ENCODE data around the gene SDC1.
A peak's percentile ranks its signal among the peaks of the same experiment; 100 is the strongest.

SDC1 gene

DNA sequence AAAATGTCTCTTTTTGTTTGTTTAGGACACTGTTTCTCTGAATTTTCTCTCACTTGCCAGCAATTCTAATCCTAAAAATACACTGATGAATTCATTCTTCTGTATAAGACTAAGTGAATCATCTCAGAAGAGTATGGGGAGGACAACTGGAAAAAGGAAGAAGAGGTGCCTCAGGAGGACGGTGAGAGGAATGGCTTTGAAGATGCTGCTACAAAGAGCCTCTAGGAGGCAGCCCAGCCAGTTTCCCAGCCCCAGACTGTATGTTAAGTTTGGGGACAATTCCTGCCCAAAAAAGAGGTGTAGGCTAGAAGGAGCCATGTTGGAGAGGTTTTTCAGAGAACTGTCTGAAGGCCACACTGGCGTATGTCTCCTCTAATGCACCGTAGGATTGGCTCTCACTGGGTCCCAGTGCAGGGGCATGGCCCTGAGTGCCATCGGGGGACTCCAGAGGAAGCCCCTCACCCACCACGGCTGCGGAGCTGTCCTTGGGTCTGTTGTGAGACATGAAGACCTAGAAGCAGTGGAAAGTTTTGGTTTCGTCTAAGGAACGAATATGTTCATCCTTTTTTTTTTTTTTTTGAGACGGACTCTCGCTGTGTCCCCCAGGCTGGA lies 3.1 kb upstream of the SDC1 start:
- no peak for DNase-seq

DNA sequence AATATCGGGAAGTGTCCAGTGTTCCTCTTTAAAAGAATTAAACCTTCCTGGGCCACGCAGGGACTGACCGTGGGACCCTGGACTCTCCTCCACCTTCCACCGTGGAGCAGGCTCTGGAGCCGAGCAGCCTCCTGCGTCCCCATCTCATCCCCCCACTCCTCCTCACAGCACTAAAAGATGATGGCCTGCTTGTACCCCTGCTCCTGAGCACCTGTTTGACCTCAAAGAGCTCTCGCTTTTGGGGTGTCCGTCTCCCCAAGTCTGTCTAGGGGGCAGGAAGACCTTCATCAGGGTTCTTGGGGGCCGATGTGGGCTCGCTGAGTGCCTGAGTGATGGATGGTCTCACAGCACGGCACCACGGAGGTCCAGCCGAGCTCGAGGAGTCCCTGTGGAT lies 1.2 kb upstream of the SDC1 start:
- DNase-seq: no peak

DNA sequence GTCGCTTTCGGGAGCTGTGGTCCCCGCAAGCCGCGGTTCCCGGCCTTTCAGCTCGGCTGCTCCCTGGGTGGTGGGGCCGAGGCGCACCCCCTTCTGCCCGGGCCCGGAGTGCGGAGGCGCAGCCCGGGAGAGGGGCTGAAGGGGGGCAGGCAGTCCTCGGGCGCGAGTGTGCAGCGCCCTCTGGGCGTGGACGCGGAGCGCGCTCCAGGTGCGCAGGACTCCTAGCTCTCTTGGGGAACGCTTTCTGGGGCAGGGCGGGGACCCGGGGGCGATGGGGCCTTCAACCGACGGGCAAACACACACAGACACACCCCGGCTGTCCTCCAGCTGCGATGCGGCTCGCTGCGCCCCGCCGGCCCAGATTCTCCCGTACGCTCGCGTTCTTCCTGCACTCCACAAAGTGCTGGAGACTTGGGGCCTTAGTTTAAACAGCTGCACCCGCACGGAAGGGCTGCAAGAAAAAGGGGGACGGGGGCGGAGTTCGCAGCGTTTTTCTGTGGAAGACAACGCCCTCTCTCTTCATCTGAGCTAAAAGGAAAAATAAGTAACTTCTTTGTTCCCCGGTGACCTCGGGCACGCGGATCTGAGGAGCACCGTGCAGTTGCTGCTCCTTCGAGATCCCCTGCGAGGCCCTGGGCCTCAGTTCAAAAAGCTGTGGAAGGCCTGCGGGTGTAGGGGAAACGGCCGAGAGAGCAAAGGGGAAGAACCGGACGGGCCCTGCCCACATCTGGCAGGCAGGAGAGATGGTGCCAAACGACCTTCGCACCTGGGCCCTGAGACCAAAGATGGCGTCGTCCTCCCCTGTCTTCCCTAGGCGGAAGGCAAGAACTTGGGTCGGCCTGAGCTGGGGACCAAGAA lies 593 bp upstream of the SDC1 start:
- DNase-seq: peak; percentile 47

DNA sequence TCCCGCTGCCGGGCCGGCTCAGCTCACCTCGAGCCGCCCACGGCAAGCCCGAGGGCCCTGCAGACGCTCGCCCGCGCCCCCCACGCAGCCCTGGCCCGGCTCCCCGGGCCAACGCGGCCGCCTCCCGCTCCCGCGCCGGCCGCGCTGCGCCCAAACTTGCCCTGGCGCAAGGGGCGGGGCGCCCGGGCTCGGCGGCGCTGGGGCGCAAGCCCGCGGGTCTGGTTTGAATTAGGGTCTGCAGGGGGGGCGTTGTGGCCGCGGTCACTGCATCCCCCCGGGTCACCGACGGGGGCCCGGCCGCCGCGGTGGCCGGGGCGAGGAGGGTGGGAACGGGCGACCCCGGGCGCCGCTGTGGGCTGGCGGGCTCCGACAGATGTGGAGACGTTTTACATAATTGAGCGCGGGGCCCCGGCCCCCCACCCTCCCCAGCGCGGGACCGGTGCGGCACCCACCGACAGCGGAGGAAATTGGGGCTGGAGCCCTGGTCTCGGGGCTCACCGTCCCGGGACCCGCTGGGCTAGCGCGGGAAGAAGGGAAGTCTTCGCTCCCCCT lies 690 bp downstream of the SDC1 start:
- no peak for DNase-seq

DNA sequence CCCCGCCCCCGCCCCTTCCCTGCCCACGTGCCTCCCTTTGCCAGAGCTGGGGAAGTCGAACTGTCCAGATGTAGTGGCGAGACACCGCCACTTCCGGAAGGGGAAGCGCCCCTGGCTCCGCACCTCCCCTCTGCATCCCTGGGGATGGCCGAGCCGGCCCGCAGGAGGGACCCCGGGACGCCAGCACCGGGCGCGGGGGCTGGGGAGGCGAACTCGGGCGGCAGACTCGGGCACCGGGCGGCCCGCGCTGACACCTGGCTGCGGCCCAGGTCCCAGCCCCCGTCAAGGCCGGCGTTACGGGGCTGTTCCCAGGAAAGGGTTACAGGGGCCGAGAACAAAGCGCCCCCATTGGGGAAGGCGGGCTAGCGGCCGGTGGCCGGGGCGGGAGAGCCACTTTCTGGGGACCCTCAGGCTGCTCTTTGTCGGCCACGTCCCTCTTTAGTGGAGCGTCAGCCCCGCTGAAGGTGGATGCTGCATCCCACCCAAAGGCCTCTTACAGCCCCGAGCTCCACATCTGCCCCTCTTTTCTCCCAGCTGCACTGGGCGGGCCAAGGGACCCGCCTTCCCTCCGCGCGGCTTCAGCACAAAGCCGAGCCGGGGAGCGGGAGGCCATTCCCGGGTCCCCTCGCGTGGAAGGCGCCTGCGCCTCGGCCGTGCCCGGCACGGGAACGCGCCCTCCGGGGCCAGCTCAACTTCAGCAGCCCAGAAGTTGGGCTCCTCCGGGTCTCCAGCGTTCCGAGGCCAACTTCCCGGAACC lies 1.3 kb downstream of the SDC1 start:
- peak; percentile 57 for DNase-seq

DNA sequence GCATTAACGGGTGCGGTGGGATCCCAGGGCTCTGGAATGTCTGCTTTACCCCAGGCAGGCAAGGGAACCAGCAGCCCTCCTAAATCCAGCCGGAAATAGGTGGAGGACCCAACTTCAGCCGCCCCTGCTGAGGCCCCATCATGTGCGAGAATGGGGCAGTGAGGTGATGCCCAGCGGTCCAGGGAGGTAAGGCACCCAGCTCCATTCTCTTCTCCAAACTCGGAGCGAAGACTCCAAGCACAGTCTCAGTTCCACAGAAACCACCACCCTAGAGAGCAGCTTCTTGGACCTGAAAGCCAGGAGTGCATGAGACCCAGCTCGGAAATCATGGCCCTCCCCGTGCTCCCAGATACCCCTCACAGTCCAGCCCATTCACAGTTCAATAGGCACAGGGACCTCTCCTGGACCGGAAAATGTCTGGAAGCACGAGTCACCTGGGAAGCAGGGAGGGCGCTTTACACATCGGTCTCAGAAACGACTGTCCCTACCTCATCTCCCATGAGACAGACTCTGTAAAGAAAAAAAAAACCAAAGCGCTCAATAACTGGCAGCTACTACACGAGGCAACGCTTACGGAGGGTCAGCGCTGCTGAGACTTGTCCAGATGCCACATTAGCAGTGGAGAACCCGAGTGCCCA lies 2.0 kb downstream of the SDC1 start:
- DNase-seq: peak; percentile 57

DNA sequence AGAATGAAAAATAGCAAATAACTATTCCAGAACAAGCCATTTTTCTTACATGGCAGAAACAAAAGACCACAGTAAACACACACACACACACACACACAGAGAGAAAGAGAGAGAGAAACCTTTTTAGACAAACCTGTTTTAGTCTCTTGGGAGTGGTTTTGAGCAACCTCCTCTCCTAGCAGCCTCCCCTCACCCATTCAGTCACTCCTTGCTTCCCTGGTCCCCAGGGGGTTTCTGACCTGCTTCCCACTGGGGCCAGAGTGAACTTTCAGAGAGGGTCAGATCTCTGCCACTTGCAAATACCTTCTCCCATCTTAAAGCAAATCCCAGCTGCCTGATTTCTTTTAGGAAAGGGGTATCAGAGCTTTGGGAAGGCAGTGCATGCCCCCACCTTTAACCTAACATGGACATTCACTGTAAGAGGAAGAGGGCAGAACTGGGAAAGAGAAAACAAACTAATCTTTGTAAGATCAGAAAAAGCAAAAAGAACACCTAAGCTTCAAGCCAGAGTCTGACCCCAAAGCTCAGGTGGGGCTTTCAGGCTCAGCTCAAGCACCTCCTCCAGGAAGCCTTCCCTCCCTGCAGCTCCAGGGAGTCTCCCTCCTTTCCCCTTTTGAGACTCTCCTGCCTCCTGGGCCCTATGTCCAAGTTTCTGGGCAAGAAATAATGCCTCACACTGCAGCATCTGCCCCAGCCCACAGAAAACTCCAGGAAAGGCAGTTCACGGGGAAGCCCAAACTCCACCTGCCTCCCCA lies 2.7 kb downstream of the SDC1 start:
- no peak for DNase-seq

DNA sequence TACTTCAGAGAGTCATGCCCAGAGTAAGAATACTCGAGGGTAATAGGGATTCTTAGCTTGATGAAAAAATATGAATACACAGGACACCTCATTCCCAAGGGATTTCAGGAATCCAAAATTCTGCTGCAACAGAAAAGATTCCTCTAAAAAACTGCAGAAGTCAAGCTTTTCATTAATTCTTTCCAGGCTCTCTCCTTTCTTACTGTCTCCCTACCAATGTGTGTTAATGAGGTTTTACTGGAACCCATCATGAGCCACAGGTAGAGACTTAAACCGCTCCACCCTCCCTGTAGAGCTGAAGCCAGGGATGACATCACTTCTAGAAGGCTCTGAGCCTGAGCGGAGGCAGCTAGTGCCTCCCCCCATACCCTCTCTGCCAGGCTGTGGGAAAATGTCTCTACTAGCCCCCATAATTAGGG lies 3.4 kb downstream of the SDC1 start:
- DNase-seq: no peak

DNA sequence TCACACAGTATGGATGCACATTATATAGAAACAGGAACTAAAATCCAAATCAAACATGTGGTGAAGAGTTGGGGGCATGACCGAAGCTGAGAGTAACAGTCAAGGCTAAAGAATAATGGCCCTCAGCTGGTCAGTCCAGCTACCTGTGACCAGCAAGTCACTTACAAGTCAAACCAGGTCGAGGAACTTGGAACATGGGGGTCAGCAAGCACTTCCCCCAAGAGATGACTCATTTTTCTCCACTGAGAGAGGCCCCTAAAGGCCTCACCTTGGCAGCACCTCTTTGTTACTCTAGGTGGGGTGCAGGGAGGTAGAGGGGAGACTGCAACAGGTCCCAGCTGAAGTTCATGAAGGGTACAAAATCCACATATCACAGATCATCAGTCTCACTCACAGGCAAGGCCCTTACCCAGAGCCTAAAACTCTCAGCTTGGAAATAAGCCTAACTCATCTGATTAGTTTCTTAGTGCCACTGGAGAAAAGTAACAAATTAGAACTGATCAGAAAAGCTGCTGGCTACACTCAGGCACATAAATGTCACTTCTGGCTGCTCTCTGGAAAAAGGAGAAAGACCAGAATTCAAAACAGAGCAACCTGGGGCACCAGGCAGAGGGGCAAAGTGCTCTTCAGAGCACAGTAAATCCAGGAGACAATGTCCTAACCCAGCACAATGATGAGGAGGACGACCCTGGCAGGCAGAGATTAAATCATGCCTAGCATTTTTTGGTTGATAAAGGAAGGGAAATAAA lies 4.0 kb downstream of the SDC1 start:
- no peak for DNase-seq

DNA sequence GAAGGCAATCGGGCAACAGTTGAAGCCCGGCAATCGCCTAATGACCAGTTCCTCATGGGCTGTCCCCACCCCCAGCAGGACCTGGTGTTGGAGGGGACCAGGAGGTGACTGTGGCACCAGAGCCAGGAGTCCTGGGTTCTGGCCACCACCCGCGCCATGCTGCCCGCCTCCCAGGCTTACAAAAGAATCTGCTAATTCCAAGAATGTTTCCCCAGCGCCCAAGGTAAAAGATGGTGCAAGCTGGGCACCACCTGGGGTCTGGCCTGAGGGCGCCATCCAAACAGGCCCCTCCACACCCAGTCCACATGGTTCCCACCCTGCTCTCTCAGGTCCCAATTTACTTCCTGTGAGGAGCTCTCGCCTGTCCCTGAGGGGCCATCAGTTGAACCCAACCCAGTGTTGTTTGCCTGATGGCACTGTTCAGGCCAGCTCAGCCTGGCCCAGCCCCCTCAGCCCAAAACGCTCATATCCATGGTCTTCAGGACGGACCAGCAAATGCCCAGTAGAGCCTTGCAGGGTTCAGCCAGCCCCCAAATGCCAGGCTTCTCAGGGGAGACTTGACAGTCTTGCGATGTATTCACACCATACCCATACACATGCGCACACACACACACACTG lies 5.1 kb downstream of the SDC1 start:
- no peak for DNase-seq

DNA sequence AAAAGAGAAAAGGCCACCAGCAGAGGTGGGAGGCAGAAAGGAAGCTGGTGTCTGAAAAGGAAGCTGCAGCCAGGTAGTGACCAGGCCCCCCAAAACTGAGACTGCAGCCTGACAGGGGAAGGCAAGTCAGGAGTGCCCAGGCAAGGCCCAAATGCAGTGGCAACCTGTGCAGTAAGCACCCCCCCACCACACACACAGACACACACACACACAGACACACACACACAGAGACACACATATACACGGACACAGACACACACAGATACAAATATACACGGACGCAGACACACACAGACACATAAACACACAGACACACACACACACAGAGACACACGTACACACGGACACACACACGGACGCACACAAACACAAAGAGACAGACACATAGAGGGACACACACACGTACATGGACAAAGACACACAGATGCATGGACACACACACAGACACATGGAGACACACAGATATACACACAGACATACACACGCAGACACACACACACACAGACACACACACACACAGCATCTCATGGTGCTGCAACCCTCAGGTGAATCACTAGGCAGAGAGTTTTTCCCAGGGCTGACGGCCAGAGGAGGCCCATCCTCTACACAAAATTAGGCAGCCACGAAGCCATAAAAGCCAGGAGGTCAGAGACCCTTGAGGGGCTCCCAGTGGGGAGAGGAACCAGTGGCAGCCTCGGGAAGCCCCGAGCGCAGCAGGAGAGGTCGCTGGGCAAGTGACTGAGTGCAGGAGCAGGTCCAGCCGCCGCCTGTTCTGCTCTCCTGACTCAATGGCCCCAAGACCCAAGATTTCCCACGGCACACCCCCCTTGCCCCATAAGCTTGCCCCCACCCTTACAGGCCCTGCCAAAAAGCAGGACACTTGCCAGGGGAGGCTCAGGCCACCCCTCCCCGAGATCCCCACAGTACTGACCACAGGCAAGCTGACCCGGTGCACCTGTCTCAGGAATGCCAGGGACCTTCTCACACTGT lies 6.3 kb downstream of the SDC1 start:
- no peak for DNase-seq

DNA sequence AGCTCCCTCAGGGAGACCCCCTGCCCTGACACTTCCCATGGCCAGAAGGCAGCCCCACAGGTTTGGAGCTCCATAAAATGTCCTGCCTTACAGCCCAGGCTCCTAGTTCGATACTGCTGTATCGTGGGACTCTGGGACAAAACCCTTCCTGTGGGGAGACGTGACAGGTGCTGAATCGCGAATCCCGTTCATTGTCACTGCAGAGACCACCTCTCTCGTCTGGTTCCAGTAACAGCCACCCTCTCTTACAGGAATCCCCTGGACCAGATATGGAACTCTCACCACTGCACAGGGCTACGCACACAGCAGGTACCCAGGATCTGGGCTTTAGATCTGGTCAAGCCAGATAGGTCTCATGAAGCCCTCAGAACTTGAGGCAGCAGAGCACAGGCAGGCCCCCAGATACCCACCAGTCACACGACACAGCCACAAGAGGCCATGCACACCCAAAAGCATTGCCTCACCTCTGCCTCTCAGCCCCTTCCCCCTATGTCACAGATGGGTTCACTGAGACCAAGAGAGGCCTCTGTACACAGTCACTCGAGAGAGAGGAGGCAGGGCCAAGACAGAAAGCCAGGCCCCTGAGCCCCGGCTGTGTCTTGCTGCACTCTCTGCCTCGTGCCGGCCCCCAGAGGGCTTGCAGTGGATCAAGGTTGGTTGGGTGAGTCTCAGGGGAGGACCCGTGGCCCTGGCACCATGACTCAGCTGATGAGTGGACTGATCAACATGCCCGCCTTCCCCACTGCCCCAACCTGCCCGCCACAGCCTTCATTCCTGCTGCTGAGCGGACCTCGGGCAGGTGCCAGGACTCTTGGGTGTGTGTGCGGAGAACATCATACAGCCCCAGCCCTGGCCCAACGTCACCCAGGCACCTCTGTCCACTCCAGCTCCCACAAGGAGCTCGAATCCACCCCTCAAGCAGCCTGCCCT lies 7.6 kb downstream of the SDC1 start:
- no peak for DNase-seq

DNA sequence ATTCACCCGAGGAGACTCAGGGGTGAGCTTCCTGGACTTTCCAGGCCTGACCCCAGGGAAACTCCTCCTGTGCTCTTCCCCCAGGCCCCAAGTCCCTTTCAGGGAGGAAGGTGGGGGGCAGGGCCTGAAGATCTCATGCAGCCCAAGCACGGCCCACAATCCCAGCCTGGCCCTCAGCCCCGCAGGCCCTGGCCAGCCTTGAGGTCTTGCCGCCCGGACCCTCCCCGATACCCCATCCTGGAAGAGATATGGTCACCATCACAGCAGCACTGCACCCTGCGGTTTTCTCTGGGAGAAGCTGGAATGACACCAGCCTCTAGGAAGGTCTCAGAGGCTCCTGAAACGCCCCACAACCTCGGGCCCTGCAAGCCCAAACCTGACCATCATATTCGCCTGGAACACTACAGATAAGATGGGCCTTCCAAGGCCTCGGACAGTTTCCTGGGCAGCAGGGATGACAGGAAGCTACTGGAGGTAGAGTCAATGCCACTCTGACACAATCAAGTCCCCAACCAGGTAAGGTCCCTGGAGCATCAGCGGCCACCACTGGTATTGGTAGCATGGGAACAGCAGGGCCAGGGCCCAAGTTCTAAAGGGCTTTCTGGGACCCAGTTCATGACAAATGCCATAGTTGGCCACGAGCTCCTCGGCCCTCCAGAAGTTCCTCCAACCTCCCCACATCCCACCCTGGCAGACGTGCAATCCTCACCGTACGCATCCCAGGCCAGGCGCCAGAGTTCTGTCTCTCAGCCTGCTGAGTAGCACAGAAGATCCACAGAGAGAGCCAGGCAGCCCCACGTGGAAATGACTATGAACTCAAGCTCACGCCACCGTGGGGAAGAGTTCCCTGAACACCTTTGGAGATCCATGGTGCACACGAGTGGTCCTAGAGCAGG lies 8.6 kb downstream of the SDC1 start:
- DNase-seq: no peak

DNA sequence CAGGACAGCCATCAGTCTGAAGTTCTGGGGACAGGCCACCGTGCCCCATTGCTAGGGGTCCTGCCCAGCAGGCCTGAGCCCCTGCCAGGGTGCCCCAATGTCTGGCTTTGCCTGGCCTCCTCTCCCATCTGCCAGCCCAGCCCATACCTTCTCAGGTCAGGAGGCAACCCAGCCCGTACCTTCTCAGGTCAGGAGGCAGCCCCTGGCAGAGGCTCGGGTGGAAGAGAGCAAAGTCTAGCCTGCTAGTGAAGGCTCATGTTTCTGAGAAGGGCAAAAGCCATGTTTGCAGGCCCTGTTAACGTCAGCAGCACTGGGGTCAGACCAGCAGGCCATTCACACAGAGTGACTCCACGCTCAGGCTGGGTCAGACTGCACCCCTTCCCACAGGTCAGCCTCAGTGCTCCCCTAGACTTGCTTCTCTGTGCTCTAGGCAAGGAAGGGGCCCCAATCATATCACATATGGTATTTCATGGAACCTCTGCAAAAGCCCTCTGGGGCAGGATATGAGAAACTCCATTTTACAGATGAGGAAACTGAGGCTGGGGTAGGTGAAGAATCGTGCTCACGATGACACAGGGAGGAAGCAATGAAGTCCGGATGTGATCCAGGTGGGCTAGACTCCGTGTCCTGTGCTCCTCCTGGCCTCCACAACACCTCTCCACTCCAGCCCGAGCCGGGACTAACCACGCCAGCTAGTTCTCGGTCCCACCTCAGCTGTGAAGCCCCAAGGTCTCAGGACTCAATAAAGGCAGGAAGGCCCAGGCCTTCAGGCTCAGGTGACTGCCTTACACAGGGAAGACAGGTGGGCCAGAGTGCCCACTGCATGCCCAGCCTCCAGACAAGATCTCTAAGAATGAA lies 9.5 kb downstream of the SDC1 start:
- DNase-seq: no peak

DNA sequence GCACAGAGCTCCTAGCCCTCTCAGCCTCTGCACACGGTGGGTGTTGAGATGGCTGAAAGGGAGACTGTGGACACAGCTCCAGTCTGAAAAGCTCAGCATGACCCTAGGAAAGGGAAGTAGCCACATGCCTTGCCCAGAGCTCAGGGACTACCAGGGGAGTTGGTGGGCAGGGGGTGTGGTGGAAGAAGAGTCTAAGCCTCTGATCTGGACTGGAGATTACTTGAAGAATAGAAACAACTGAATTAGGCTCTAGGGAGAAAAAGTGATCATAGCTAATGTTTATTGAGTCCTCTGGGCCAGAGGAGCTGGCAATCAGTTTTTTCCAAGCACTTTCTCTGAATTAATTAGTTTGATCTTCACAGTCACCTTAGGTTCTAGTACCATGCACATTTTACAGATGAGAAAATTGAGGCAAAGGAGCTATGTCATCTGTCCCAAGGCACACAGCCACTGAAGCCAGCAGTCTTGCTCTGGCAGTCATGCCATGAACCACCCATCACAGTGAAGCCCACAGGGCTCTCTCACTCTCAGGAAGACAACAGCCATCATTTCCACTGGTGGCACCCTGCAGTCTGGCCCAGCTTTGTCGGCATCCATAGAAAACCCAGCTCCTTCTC lies 10.3 kb downstream of the SDC1 start:
- no peak for DNase-seq

Measured in NCI-H748 treated with DMSO at 0.1 percent for 48 hours (cell line).